ENCODE measurements around the gene CDPF1. TPM values are rescaled to one million over a fixed set of nuclear protein-coding genes. Genes with fewer than 3 reads are reported as not detected.

Gene CDPF1
- total RNA-seq, 1 experiment from 2014 or later: 8.1 TPM

DNA sequence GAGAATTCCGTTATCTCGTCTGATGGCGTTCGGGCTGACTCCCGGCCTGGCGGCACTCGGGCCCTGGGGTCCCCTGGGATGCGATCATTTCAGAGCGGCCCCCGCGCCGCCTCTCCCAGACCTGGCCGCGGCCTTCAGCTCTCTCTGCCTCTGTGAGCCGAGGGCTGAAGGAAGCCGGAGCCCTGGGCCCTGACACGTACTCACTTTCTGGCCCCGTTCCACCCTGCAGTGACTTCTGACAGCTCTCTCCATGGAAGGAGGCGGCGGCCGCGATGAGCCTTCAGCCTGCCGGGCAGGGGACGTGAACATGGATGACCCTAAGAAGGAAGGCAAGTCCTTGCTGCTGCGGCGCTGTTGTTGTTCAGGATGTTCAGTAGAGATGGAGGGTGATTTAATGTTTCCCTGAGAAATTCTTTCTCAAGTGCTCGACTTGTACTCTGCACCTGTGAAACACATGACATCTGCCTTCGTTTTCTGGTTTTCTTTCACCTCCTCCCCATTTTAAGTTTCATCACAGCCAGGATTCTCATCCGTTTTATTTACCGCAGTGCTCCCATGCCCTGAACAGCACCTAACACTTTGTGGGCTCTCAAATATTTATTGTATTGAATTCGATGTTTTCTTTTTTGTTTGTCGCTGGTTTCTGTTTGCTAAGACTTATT lies 47.2 kb upstream of the CDPF1 start:
- peak overlapping the region; percentile 60 for H3K9ac ChIP-seq (ENCODE audit: extremely low read depth, insufficient read length, low read length)
- H3K36me3 Mint-ChIP-seq (ENCODE audit: insufficient read depth in 1 of 3, low read depth in 3 of 3): peaks cover 17 to 38% (median 37%) of the 10 kb centered on the region in 3 experiments; a peak in 6 of 7 replicates
- no peak overlapping the region for H3K18ac ChIP-seq (ENCODE audit: insufficient read length, low read depth, low read length)
- no peaks in the 10 kb centered on the region for H3K9me3 Mint-ChIP-seq
- H2BK15ac ChIP-seq (ENCODE audit: low read depth, low read length): no peak overlapping the region
- no peak overlapping the region for H3K27ac ChIP-seq (ENCODE audit: insufficient read length, low read depth, low read length)
- H3T11ph ChIP-seq (ENCODE audit: low read length): no peak overlapping the region
- H3K27ac Mint-ChIP-seq: peak overlapping the region in 2 of 3 experiments; percentile 35 to 65; a peak in 2 of 7 replicates
- no CpG with 5 or more reads among the region's 32 CpGs for WGBS (ENCODE audit: extremely low coverage, insufficient read length, low lambda C conversion rate)
- no peaks in the 10 kb centered on the region for H4K20me1 ChIP-seq (ENCODE audit: control insufficient read depth, insufficient read depth, insufficient read length)
- no peak overlapping the region for H3K56ac ChIP-seq (ENCODE audit: insufficient read length, low read depth, low read length)
- DNase-seq: no peak
- no peaks in the 10 kb centered on the region for H3K9me3 ChIP-seq (ENCODE audit: control insufficient read depth, low read depth, low read length)
- no peak overlapping the region for H2BK120ac ChIP-seq (ENCODE audit: low read depth, low read length, poor library complexity, severe bottlenecking)
- no peak overlapping the region for H2BK20ac ChIP-seq (ENCODE audit: low read depth, low read length, poor library complexity, severe bottlenecking)
- no peak overlapping the region for H2AFZ ChIP-seq (ENCODE audit: low read length)
- no peak overlapping the region for H3K23ac ChIP-seq (ENCODE audit: insufficient read length, low read depth, low read length)
- TF ChIP-seq, protein P1, sequence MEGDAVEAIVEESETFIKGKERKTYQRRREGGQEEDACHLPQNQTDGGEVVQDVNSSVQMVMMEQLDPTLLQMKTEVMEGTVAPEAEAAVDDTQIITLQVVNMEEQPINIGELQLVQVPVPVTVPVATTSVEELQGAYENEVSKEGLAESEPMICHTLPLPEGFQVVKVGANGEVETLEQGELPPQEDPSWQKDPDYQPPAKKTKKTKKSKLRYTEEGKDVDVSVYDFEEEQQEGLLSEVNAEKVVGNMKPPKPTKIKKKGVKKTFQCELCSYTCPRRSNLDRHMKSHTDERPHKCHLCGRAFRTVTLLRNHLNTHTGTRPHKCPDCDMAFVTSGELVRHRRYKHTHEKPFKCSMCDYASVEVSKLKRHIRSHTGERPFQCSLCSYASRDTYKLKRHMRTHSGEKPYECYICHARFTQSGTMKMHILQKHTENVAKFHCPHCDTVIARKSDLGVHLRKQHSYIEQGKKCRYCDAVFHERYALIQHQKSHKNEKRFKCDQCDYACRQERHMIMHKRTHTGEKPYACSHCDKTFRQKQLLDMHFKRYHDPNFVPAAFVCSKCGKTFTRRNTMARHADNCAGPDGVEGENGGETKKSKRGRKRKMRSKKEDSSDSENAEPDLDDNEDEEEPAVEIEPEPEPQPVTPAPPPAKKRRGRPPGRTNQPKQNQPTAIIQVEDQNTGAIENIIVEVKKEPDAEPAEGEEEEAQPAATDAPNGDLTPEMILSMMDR (conservative IDR thresholded peaks at IDR 0.05): no peak
- no peak overlapping the region; the same call in 1 of the 2 replicates for H3K14ac ChIP-seq (ENCODE audit: insufficient read depth, low read length)
- H3K4me1 Mint-ChIP-seq: peaks cover 23% of the 10 kb centered on the region in 2 experiments
- H3K27me3 Mint-ChIP-seq (ENCODE audit: low read depth): no peaks in the 10 kb centered on the region
- no peak overlapping the region for H3K4ac ChIP-seq (ENCODE audit: low read depth, low read length)
- peaks cover 9% of the 10 kb centered on the region for H3K23me2 ChIP-seq (ENCODE audit: insufficient read length, low read depth, low read length, poor library complexity, severe bottlenecking)
- H3K79me1 ChIP-seq (ENCODE audit: insufficient read depth, low read depth, low read length, poor library complexity, severe bottlenecking): no peaks in the 10 kb centered on the region
- H3K79me2 ChIP-seq (ENCODE audit: insufficient read depth, low read length): no peaks in the 10 kb centered on the region; the same call in 1 of the 2 replicates
- H2BK12ac ChIP-seq (ENCODE audit: insufficient read length, low read depth, low read length): no peak overlapping the region
- H4K91ac ChIP-seq (ENCODE audit: insufficient read length, low read depth, low read length): no peak overlapping the region
- H4K5ac ChIP-seq (ENCODE audit: insufficient read length, low read depth, low read length): no peak overlapping the region
- H3K4me3 Mint-ChIP-seq: peak overlapping the region; percentile 84 to 87
- H3K27me3 ChIP-seq (ENCODE audit: insufficient read depth, low read length): no peaks in the 10 kb centered on the region
- H3K4me1 ChIP-seq (ENCODE audit: insufficient read depth, low read length): no peaks in the 10 kb centered on the region
- H2AK5ac ChIP-seq (ENCODE audit: insufficient read length, low read length): no peak overlapping the region
- H4K8ac ChIP-seq (replicated peaks; ENCODE audit: insufficient read length, low read depth, low read length): no peak overlapping the region
- peak overlapping the region; percentile 91 for H3K4me2 ChIP-seq (ENCODE audit: insufficient read depth, insufficient read length, low read length)
- no peak overlapping the region for H2BK5ac ChIP-seq (ENCODE audit: insufficient read length, low read length)
